PC-9 (cell line): ENCODE data around the gene RNF141. TPM values are rescaled to one million over a fixed set of nuclear protein-coding genes. Genes with fewer than 3 reads are reported as not detected.

ENCODE experiments used
- BruUV-seq: library from RNA; stranded (reverse); fragments of 400-500 nt; replicated peaks from 2 replicates; lab custom pipeline; 2021; lab: Mats Ljungman, UMichigan
- CTCF ChIA-PET: fragments of 300-600 bp; sonication (Branson Sonifier 250); formaldehyde crosslinking; loops from one replicate; lab custom pipeline; 2022; ENCODE audit warnings: antibody characterized with exemption; lab: Charles Lee
- POLR2A ChIA-PET: fragments of 300-600 bp; sonication (Branson Sonifier 250); formaldehyde crosslinking; loops from one replicate; lab custom pipeline; 2022; ENCODE audit warnings: antibody characterized with exemption; ENCODE audit not compliant: unreplicated experiment; lab: Charles Lee
- DNase-seq, 2 experiments: peaks; one replicate each; pipeline versions ENCODE4 v3.0.0 to v3.0.0-alpha.2; 2015 to 2022; ENCODE audit warnings: mixed read lengths in 1 of 2
- H2AFZ ChIP-seq: fragments of 200-600 bp; sonication (generic); 2 replicates; pipeline ENCODE4 v1.8.1; 2017; ENCODE audit warnings: antibody characterized with exemption
- H3F3A ChIP-seq: fragments of 200-600 bp; sonication (generic); 2 replicates; pipeline ENCODE4 v1.8.1; 2017; ENCODE audit warnings: antibody characterized with exemption, mild to moderate bottlenecking, low read depth; ENCODE audit not compliant: insufficient read depth
- H3K27ac ChIP-seq: fragments of 200-600 bp; sonication (generic); 2 replicates; pipeline ENCODE4 v1.6.1; 2016; ENCODE audit warnings: mixed run types
- H3K27me3 ChIP-seq: fragments of 200-600 bp; sonication (generic); 2 replicates; pipeline ENCODE4 v1.6.1; 2016; ENCODE audit warnings: low read depth, mixed run types; ENCODE audit not compliant: insufficient read depth
- H3K36me3 ChIP-seq: fragments of 200-600 bp; sonication (generic); 2 replicates; pipeline ENCODE4 v1.6.1; 2016; ENCODE audit warnings: low read depth, mixed run types
- H3K4me1 ChIP-seq: fragments of 200-600 bp; sonication (generic); replicated peaks from 2 replicates; pipeline ENCODE4 v1.6.1; 2016; ENCODE audit warnings: mixed run types; ENCODE audit not compliant: insufficient read depth
- H3K4me2 ChIP-seq: fragments of 200-600 bp; sonication (generic); 2 replicates; pipeline ENCODE4 v1.6.1; 2017; ENCODE audit warnings: mixed run types
- H3K4me3 ChIP-seq: fragments of 200-600 bp; sonication (generic); 2 replicates; pipeline ENCODE4 v1.6.1; 2016; ENCODE audit warnings: mixed run types
- H3K79me2 ChIP-seq: fragments of 200-600 bp; sonication (generic); 2 replicates; pipeline ENCODE4 v1.6.1; 2017; ENCODE audit warnings: low read depth, mixed run types
- H3K9me2 ChIP-seq: fragments of 200-600 bp; sonication (generic); 2 replicates; pipeline ENCODE4 v1.8.1; 2017; ENCODE audit warnings: mild to moderate bottlenecking; ENCODE audit not compliant: insufficient read depth
- H3K9me3 ChIP-seq: fragments of 200-600 bp; sonication (generic); 2 replicates; pipeline ENCODE4 v1.8.1; 2016; ENCODE audit warnings: low read depth; ENCODE audit not compliant: insufficient read depth
- H4K20me1 ChIP-seq: fragments of 200-600 bp; sonication (generic); 2 replicates; pipeline ENCODE4 v1.8.1; 2017; ENCODE audit not compliant: insufficient read depth
- EZH2 ChIP-seq: fragments of 200-600 bp; sonication (generic); IDR thresholded peaks from 2 replicates; pipeline ENCODE4 v1.8.0; 2017; ENCODE audit warnings: antibody characterized with exemption, low read depth
- intact Hi-C: fragments of 100-400 bp; cut with micrococcal nuclease; formaldehyde crosslinking; loops from one replicate; pipeline ENCODE4 v1.10.0; 2022; ENCODE audit not compliant: unreplicated experiment
- total RNA-seq: library from RNA; stranded (reverse); gene quantifications from 2 replicates; pipeline ENCODE4 v1.2.3, GENCODE V29; 2021
- TF ChIP-seq, protein P1 (sequence below): fragments of 200-600 bp; sonication (generic); conservative IDR thresholded peaks from 2 replicates; pipeline ENCODE4 v1.6.1; 2017; ENCODE audit warnings: mixed run types, antibody characterized with exemption, mild to moderate bottlenecking, moderate library complexity

RNF141 gene
- total RNA-seq, 1 experiment from 2014 or later, result 36.8 TPM

DNA sequence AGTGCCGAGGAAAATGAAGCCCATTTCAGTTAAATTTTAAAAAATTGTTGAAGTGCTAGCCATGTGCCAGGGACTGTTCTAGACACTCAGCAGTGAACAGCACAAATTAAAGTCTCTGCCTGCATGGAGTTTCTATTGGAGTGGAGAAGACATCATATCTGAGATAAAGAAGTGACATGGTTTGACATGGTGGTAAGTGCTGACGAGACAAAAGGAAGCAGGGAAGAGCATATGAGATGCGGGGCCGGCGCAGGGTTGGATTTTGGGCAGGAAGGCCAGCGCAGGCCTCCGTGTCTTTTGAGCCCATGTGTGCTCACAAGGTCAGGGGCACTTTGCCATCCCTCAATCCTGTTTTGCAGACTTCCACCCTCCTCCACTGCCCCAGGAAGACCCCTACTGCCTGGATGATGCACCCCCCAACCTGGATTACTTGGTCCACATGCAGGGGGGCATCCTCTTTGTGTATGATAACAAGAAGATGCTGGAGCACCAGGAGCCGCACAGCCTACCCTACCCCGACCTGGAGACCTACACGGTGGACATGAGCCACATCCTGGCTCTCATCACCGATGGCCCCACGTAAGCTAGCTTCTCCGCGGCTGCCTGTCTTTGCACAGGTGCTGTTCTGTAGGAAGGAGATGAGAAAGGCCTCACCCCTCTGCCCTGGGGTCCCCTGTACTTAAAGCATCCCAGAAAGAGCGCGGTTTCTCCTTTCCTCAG, 56.4 kb downstream of the RNF141 start:
- ChIA-PET CTCF (no interaction called here), POLR2A (no interaction called here)
- no TSS peak for BruUV-seq
- TF ChIP-seq EZH2, result no peak
- Histone ChIP-seq H3K9me2 (no peaks in the 10 kb centered on the region), H3F3A (peaks cover 17% of the 10 kb centered on the region; the same call in 1 of the 2 replicates), H3K4me3 (no peak overlapping the region), H4K20me1 (no peaks in the 10 kb centered on the region), H2AFZ (no peak overlapping the region), H3K4me2 (no peak overlapping the region), H3K79me2 (no peaks in the 10 kb centered on the region), H3K36me3 (no peaks in the 10 kb centered on the region), H3K9me3 (no peaks in the 10 kb centered on the region), H3K27ac (no peak overlapping the region), H3K4me1 (peaks cover 28% of the 10 kb centered on the region), H3K27me3 (no peaks in the 10 kb centered on the region)
- intact Hi-C loops, result loop anchor here (5.0 kb wide), 1 partner anchor 77 kb away; no protein-coding TSS in a partner anchor
- DNase-seq, result no peak

DNA sequence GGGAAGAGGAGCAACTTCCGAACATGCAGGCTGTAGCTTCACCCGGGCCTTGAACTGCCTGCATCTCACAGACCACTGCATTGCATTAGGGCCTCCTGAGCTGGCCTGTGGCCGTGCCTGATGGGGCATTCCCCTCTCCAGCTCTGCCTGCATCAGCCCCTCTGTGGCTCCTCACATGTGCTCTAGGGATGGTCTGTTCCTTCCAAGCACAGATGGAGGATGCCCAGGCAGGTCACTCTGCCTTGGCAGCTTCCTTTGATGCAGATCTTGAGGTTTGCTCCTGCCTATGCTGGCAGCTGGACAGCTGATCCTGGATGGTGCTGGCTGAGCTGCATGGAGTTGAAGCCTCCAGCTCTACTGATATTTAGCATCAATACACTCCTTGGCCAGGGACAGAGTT, 57.4 kb downstream of the RNF141 start:
- Histone ChIP-seq H3K79me2 (no peaks in the 10 kb centered on the region), H3K27me3 (no peaks in the 10 kb centered on the region), H2AFZ (no peak overlapping the region), H3K4me3 (no peak overlapping the region), H3K36me3 (no peaks in the 10 kb centered on the region), H3K4me2 (no peak overlapping the region), H3F3A (0 out of 2 replicates have a peak, but pooled peaks cover 8% of the 10 kb centered on the region), H3K4me1 (peaks cover 17% of the 10 kb centered on the region), H3K9me2 (no peaks in the 10 kb centered on the region), H4K20me1 (no peaks in the 10 kb centered on the region), H3K9me3 (no peaks in the 10 kb centered on the region), H3K27ac (no peak overlapping the region)
- no TSS peak for BruUV-seq
- TF ChIP-seq, protein P1, sequence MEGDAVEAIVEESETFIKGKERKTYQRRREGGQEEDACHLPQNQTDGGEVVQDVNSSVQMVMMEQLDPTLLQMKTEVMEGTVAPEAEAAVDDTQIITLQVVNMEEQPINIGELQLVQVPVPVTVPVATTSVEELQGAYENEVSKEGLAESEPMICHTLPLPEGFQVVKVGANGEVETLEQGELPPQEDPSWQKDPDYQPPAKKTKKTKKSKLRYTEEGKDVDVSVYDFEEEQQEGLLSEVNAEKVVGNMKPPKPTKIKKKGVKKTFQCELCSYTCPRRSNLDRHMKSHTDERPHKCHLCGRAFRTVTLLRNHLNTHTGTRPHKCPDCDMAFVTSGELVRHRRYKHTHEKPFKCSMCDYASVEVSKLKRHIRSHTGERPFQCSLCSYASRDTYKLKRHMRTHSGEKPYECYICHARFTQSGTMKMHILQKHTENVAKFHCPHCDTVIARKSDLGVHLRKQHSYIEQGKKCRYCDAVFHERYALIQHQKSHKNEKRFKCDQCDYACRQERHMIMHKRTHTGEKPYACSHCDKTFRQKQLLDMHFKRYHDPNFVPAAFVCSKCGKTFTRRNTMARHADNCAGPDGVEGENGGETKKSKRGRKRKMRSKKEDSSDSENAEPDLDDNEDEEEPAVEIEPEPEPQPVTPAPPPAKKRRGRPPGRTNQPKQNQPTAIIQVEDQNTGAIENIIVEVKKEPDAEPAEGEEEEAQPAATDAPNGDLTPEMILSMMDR, result no peak
- TF ChIP-seq EZH2, result no peak
- no peak for DNase-seq
- CTCF ChIA-PET, result no interaction called here
- intact Hi-C loops, result no loop called here
- POLR2A ChIA-PET, result no interaction called here

DNA sequence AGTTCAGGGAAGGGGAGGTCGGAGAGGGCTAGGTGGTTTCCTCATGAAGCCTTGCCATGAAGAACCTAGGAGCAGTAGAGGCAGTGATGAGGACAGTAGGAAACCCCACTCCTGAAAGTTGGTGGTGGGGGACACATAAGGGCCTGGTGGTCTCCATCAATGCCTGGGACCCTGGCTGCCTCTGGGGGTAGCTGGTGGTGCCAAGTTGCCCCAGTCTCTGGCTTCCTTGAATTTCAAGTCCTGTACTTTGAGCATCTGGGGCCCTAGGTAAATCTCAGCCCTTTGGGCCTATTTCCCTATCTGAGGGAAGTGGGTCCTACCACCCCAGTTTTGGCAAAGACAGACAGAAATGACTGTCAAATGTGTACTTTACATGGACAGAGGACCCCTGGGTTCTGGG, 57.8 kb downstream of the RNF141 start:
- no peak overlapping the region for H3K4me2 ChIP-seq
- peaks cover 13% of the 10 kb centered on the region for H3K4me1 ChIP-seq
- H3K9me2 ChIP-seq, result no peaks in the 10 kb centered on the region
- no TSS peak for BruUV-seq
- ChIA-PET CTCF (no interaction called here), POLR2A (no interaction called here)
- no peaks in the 10 kb centered on the region for H3K36me3 ChIP-seq
- H2AFZ ChIP-seq, result no peak overlapping the region
- no peaks in the 10 kb centered on the region for H3K27me3 ChIP-seq
- no peak overlapping the region for H3K4me3 ChIP-seq
- H3F3A ChIP-seq, result 0 out of 2 replicates have a peak, but pooled peaks cover 7% of the 10 kb centered on the region
- H3K9me3 ChIP-seq, result no peaks in the 10 kb centered on the region
- H4K20me1 ChIP-seq, result no peaks in the 10 kb centered on the region
- no peaks in the 10 kb centered on the region for H3K79me2 ChIP-seq
- intact Hi-C loops, result no loop called here
- TF ChIP-seq, protein P1, result no peak
- no peak for TF ChIP-seq EZH2
- no peak for DNase-seq
- H3K27ac ChIP-seq, result no peak overlapping the region
